Astrocyte of the cerebellum (primary cell): ENCODE measurements around the gene ELFN1.

Experiments
- DNase-seq: peaks from one replicate; pipeline ENCODE4 v3.0.0-alpha.2; 2011; ENCODE audit warnings: low read depth
- H3K4me3 ChIP-seq: 2 replicates; pipeline ENCODE4 v1.5.1; 2011; ENCODE audit warnings: mild to moderate bottlenecking, low read depth, low read length, moderate library complexity
- in situ Hi-C: cut with HindIII; loops from 2 replicates; pipeline ENCODE4 v1.10.0; 2017; ENCODE audit warnings: low sequenced_read_pairs
- TF ChIP-seq, protein P1 (sequence below): IDR thresholded peaks from 2 replicates; pipeline ENCODE4 v1.5.1; 2012; ENCODE audit warnings: low read length, low read depth, moderate library complexity, mild to moderate bottlenecking; ENCODE audit errors: missing control alignments

The ELFN1 gene

GRCh38 chr7:1675036-1675671 lies 5.1 kb downstream of the ELFN1 start:
- in situ Hi-C loops, result no loop called here
- TF ChIP-seq, protein P1, sequence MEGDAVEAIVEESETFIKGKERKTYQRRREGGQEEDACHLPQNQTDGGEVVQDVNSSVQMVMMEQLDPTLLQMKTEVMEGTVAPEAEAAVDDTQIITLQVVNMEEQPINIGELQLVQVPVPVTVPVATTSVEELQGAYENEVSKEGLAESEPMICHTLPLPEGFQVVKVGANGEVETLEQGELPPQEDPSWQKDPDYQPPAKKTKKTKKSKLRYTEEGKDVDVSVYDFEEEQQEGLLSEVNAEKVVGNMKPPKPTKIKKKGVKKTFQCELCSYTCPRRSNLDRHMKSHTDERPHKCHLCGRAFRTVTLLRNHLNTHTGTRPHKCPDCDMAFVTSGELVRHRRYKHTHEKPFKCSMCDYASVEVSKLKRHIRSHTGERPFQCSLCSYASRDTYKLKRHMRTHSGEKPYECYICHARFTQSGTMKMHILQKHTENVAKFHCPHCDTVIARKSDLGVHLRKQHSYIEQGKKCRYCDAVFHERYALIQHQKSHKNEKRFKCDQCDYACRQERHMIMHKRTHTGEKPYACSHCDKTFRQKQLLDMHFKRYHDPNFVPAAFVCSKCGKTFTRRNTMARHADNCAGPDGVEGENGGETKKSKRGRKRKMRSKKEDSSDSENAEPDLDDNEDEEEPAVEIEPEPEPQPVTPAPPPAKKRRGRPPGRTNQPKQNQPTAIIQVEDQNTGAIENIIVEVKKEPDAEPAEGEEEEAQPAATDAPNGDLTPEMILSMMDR, result no peak
- no peak for DNase-seq
- H3K4me3 ChIP-seq, result no peak overlapping the region

GRCh38 chr7:1675673-1676549 lies 5.8 kb downstream of the ELFN1 start:
- TF ChIP-seq, protein P1, result no peak
- in situ Hi-C loops, result no loop called here
- no peak for DNase-seq
- no peak overlapping the region for H3K4me3 ChIP-seq

DNA sequence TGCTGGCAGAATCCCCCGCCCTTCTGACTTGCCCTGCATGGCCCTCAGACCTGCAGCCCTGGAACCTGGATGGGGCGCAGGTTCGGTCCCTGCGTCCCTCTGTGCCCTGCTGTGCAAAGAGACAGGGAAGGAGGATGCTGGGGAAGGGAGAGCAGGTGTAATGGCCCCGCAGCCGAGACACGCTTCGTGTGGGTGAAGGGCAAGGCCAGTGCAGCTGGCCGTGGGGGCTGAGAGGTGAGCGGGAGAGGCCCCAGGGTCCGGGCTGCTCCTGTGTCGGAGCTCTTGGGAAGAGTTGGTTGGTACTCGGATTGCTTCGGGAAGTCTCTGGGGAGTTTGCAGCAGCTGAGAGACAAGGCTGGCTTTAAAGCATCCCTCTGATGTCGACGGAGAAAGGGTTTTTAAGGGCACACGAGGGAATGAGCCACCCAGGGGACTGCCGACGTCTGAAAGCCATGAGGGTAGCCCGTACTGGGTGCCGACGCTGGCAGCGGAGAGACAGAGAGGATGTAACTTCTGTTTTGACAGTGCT lies 6.5 kb downstream of the ELFN1 start:
- no peak for DNase-seq
- in situ Hi-C loops, result no loop called here
- TF ChIP-seq, protein P1, result no peak
- H3K4me3 ChIP-seq, result no peak overlapping the region

GRCh38 chr7:1677206-1678080 lies 7.4 kb downstream of the ELFN1 start:
- DNase-seq, result no peak
- in situ Hi-C loops, result no loop called here
- TF ChIP-seq, protein P1, result no peak
- no peak overlapping the region for H3K4me3 ChIP-seq

GRCh38 chr7:1678081-1678543 lies 8.0 kb downstream of the ELFN1 start:
- no peak overlapping the region for H3K4me3 ChIP-seq
- TF ChIP-seq, protein P1, result no peak
- in situ Hi-C loops, result no loop called here
- no peak for DNase-seq
